Upper lobe of right lung (tissue), 1 donor: ENCODE data around the gene MET. TPM values are rescaled to one million over a fixed set of nuclear protein-coding genes. Genes with fewer than 3 reads are reported as not detected.
"Not testable (repeated sequence)": the region's sequence is repeated elsewhere in the genome, so short reads cannot be mapped to it uniquely, and the experiment has no call there.

ENCODE experiments used
- ATAC-seq: fragments of 200-7000 bp; cut with Tn5 transposase; one replicate; pipeline ENCODE4 v1.9.1; 2020; ENCODE audit warnings: mild to moderate bottlenecking, moderate library complexity
- DNase-seq: peaks from one replicate; pipeline ENCODE4 v3.0.0-alpha.2; 2020
- H3K27ac ChIP-seq: fragments of 200-600 bp; one replicate; pipeline ENCODE4 v1.8.0; 2022
- H3K27me3 ChIP-seq: fragments of 200-600 bp; one replicate; pipeline ENCODE4 v1.8.0; 2022; ENCODE audit warnings: mild to moderate bottlenecking
- H3K36me3 ChIP-seq: fragments of 200-600 bp; one replicate; pipeline ENCODE4 v1.8.0; 2022
- H3K4me1 ChIP-seq: fragments of 200-600 bp; one replicate; pipeline ENCODE4 v1.8.0; 2022
- H3K4me3 ChIP-seq: fragments of 200-600 bp; one replicate; pipeline ENCODE4 v1.8.0; 2022; ENCODE audit warnings: mild to moderate bottlenecking
- H3K9me3 ChIP-seq: fragments of 200-600 bp; one replicate; pipeline ENCODE4 v1.8.0; 2022
- CTCF ChIP-seq: fragments of 200-600 bp; IDR thresholded peaks from one replicate; pipeline ENCODE4 v1.8.0; 2022; ENCODE audit warnings: antibody characterized with exemption
- intact Hi-C: fragments of 100-400 bp; cut with DNase I; formaldehyde crosslinking; loops from one replicate; pipeline ENCODE4 v1.11.0; 2022
- total RNA-seq: library from RNA; stranded (reverse); fragmentation: NEBNext Ultra II Directional; extraction: Animal tissue kit (Norgen Biotek cat#: 25700); gene quantifications from one replicate; pipeline ENCODE4 v1.2.1, GENCODE V29; 2021
- donor health status: DM: no; HTN: yes; CAD: no; lungs with severe emphysema.

The MET gene
- total RNA-seq, 1 donor from 2014 or later: 69.6 TPM

DNA sequence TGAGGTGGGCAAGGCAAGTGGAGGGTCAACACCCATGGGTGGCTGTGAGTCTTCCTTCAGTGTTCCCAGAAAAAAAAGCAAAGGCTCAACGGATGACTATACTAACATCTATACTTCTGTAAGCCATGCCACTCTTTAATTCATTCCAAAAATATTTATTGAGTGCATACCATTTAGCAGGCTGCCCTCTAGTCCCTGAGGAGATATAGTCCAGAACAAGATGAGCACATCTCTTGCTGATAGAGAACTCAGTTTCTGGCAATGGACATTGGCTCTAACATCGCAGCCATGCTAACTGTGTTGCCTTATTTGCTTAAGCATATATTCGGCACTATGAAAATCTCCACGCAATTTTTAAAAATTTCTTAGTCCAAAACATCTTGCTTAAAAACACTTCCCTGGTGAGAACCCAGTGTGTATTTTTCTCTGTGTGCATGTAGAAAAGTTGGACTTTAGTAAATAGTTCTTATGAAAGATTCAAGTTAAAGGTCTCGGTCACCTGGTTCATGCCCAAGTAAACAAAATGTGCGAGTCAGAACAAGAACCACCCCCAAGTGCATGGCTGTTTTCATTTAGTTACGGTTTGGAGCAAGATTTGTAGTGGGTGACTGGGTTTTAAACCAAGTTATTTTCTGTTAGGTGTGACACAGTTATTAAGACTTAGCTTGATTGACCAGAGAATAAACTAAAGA, 69.8 kb downstream of the MET start:
- Histone ChIP-seq H3K27me3 (no peaks in the 10 kb centered on the region), H3K4me3 (no peak overlapping the region), H3K36me3 (no peaks in the 10 kb centered on the region), H3K9me3 (no peaks in the 10 kb centered on the region), H3K27ac (no peak overlapping the region), H3K4me1 (peaks cover 14% of the 10 kb centered on the region)
- ATAC-seq (no peak), DNase-seq (no peak)
- no peak for TF ChIP-seq CTCF
- intact Hi-C loops: no loop called here

DNA sequence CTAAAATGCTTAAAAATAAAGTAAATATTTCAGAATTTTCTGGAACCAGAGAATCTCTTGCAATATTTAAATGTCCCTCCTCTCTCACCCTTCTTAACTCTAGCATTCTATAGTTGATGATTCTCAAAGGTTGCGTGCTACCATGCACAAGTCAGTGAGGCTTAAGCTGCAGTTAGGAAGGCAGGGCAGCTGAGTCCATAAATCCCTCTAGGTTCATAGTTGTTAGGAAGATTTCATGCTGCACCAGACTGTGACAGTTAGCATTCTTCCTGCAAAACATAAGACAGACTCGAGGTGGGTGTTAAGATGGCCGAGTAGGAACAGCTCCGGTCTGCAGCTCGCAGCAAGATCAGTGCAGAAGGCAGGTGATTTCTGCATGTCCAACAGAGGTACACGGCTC, 70.6 kb downstream of the MET start:
- Histone ChIP-seq H3K27ac (no peak overlapping the region), H3K9me3 (no peaks in the 10 kb centered on the region), H3K36me3 (no peaks in the 10 kb centered on the region), H3K4me3 (no peak overlapping the region), H3K4me1 (peaks cover 11% of the 10 kb centered on the region), H3K27me3 (no peaks in the 10 kb centered on the region)
- ATAC-seq: no peak
- no peak for TF ChIP-seq CTCF
- intact Hi-C loops: no loop called here
- DNase-seq: no peak

DNA sequence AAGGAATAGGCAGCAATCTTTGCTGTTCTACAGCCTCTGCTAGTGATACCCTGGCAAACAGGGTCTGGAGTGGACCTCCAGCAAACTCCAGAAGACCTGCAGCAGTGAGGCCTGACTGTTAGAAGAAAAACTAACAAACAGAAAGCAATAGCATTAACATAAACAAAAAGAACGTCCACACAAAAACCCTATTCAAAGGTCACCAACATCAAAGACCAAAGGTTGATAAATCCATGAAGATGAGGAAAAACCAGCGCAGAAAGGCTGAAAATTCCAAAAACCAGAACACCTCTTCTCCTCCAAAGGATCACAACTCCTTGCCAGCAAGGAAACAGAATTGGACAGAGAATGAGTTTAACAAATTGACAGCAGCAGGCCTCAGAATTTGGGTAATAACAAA, 71.8 kb downstream of the MET start:
- H3K4me3 ChIP-seq, intact Hi-C loops, H3K36me3 ChIP-seq, H3K27ac ChIP-seq, ATAC-seq, DNase-seq, H3K27me3 ChIP-seq, H3K4me1 ChIP-seq, H3K9me3 ChIP-seq: not testable (repeated sequence)

GRCh38 chr7:116746388-116746787, 74.4 kb downstream of the MET start:
- H3K27me3 ChIP-seq, H3K4me1 ChIP-seq, H3K27ac ChIP-seq, DNase-seq, H3K36me3 ChIP-seq, ATAC-seq, H3K9me3 ChIP-seq, intact Hi-C loops, H3K4me3 ChIP-seq: not testable (repeated sequence)

DNA sequence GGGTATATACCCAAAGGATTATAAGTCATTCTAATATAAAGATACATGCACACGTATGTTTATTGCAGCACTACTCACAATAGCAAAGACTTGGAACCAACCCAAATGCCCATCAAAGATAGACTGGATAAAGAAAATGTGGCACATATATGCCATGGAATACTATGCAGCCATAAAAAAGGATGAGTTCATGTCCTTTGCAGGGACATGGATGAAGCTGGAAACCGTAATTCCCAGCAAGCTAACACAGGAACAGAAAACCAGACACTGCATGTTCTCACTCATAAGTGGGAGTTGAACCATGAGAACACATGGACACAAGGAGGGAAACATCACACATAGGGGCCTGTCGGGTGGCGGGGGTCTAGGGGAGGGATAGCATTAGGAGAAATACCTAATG, 79.1 kb downstream of the MET start:
- H3K27ac ChIP-seq, H3K27me3 ChIP-seq, H3K4me1 ChIP-seq, H3K9me3 ChIP-seq, DNase-seq, ATAC-seq, H3K36me3 ChIP-seq, H3K4me3 ChIP-seq, intact Hi-C loops: not testable (repeated sequence)

GRCh38 chr7:116752305-116753074, 80.5 kb downstream of the MET start:
- H3K9me3 ChIP-seq: no peaks in the 10 kb centered on the region
- no peaks in the 10 kb centered on the region for H3K36me3 ChIP-seq
- DNase-seq (no peak), ATAC-seq (no peak)
- no peak overlapping the region for H3K27ac ChIP-seq
- TF ChIP-seq CTCF: no peak
- no peaks in the 10 kb centered on the region for H3K4me1 ChIP-seq
- no peaks in the 10 kb centered on the region for H3K27me3 ChIP-seq
- no peak overlapping the region for H3K4me3 ChIP-seq
- intact Hi-C loops: no loop called here

DNA sequence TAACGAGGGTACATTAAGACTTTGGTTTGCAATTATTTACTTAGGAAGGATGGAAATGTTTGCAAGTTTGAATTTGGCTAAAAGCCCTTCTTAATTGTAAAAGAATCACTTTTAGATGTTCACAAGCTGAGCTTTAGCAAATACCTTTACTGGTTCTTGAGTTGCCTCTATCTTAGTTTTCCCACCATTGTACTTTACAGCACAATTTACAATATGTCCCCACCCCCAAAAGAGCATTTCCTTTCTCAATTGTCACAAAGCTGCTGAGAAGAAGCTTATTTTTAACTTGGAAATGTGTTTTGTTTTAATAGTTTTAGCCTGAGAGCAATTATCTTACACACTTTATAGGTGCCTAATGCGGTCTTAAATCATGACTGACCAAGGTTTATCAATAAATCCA, 81.1 kb downstream of the MET start:
- no peak for TF ChIP-seq CTCF
- H3K27me3 ChIP-seq: no peaks in the 10 kb centered on the region
- intact Hi-C loops: no loop called here

More for the DNA sequence above, 81.1 kb downstream of the MET start:
- Histone ChIP-seq H3K9me3 (no peaks in the 10 kb centered on the region), H3K4me1 (no peaks in the 10 kb centered on the region), H3K27ac (no peak overlapping the region), H3K36me3 (no peaks in the 10 kb centered on the region), H3K4me3 (no peak overlapping the region)
- ATAC-seq (no peak), DNase-seq (no peak)
